GM12878 (cell line): Measurements from ENCODE around the gene SGTA. TPM values are rescaled to one million over a fixed set of nuclear protein-coding genes. Genes with fewer than 3 reads are reported as not detected.

Experiments used
- BACH1 ChIP-seq: fragments of 450-650 bp; IDR thresholded peaks from 2 replicates; pipeline ENCODE4 v1.6.1; 2017; ENCODE audit warnings: mild to moderate bottlenecking, borderline replicate concordance
- CHD2 ChIP-seq: IDR thresholded peaks from 2 replicates; pipeline ENCODE4 v1.6.1; 2011; ENCODE audit warnings: low read depth, low read length, improper control_type of control experiment, borderline replicate concordance
- CREM ChIP-seq: IDR thresholded peaks from 2 replicates; pipeline ENCODE4 v1.6.1; 2014; ENCODE audit warnings: antibody characterized with exemption, low read depth
- IKZF2 ChIP-seq, 2 experiments: fragments of 450-650 bp; IDR thresholded peaks; 2 replicates each; pipeline ENCODE4 v1.6.1; 2017; ENCODE audit warnings: mild to moderate bottlenecking in 2 of 2, moderate library complexity in 2 of 2
- JUNB ChIP-seq: IDR thresholded peaks from 2 replicates; pipeline ENCODE4 v1.6.1; 2016; ENCODE audit warnings: antibody characterized with exemption, mild to moderate bottlenecking
- LARP7 ChIP-seq: fragments of 450-650 bp; IDR thresholded peaks from 2 replicates; pipeline ENCODE4 v1.6.1; 2017; ENCODE audit warnings: mild to moderate bottlenecking
- MTA2 ChIP-seq: fragments of 450-650 bp; IDR thresholded peaks from 2 replicates; pipeline ENCODE4 v1.6.1; 2016; ENCODE audit warnings: low read depth, mild to moderate bottlenecking, moderate library complexity
- NBN ChIP-seq: fragments of 450-650 bp; IDR thresholded peaks from 2 replicates; pipeline ENCODE4 v1.6.1; 2016
- NRF1 ChIP-seq: conservative IDR thresholded peaks from 2 replicates; pipeline ENCODE4 v1.6.1; 2011; ENCODE audit warnings: mild to moderate bottlenecking, low read depth, low read length, improper control_type of control experiment
- POLR2AphosphoS5 ChIP-seq: IDR thresholded peaks from 2 replicates; pipeline ENCODE4 v1.6.1; 2011; ENCODE audit warnings: mild to moderate bottlenecking, low read length, inconsistent platforms
- RAD51 ChIP-seq: fragments of 450-650 bp; IDR thresholded peaks from 2 replicates; pipeline ENCODE4 v1.6.1; 2016; ENCODE audit warnings: moderate library complexity, mild to moderate bottlenecking, inconsistent platforms
- RCOR1 ChIP-seq: conservative IDR thresholded peaks from 2 replicates; pipeline ENCODE4 v1.6.1; 2012; ENCODE audit warnings: low read depth, low read length, improper control_type of control experiment
- SMAD5 ChIP-seq: IDR thresholded peaks from 2 replicates; pipeline ENCODE4 v1.6.1; 2016; ENCODE audit warnings: antibody characterized with exemption, low read depth
- SPI1 ChIP-seq: IDR thresholded peaks from 2 replicates; pipeline ENCODE4 v1.6.1; 2011; ENCODE audit warnings: low read depth, mild to moderate bottlenecking, low read length, moderate library complexity, borderline replicate concordance; ENCODE audit not compliant: insufficient read depth
- SREBF1 ChIP-seq: IDR thresholded peaks from 2 replicates; pipeline ENCODE4 v1.6.1; 2012; ENCODE audit warnings: mild to moderate bottlenecking, low read length
- SUZ12 ChIP-seq: fragments of 200-600 bp; sonication (generic); IDR thresholded peaks from one replicate; pipeline ENCODE4 v1.6.1; 2018; ENCODE audit warnings: antibody characterized with exemption, mild to moderate bottlenecking; ENCODE audit not compliant: unreplicated experiment
- WRNIP1 ChIP-seq: IDR thresholded peaks from 2 replicates; pipeline ENCODE4 v1.6.1; 2011; ENCODE audit warnings: low read depth, low read length, improper control_type of control experiment, borderline replicate concordance
- YY1 ChIP-seq: IDR thresholded peaks from 2 replicates; pipeline ENCODE4 v1.6.1; 2011; ENCODE audit warnings: low read depth, mild to moderate bottlenecking, low read length
- polyA plus RNA-seq, 11 experiments: library from polyadenylated mRNA; depleted of rRNA in 4 of 11; unstranded in 6 of 11; stranded (reverse) in 5 of 11; fragments of >200 nt; fragmentation: Nextera tagmentation in 4 of 11; fragmentation: Illumina TruSeq in 1 of 11; extraction: Ambion mirVana in 4 of 11; extraction: Trizol in 1 of 11; gene quantifications; 1 replicate in 1 of 11; 2 replicates in 10 of 11; pipeline versions ENCODE4 v1.2.1 to v1.2.3, GENCODE V29; 2011 to 2016; ENCODE audit warnings: inconsistent platforms in 2 of 11, missing spikeins in 2 of 11, low read depth in 1 of 11
- total RNA-seq, 4 experiments: library from RNA; depleted of rRNA in 3 of 4; stranded (reverse); fragments of >200 nt in 3 of 4; fragmentation: Illumina TruSeq in 1 of 4; extraction: Trizol in 1 of 4; gene quantifications; 2 replicates each; pipeline versions ENCODE4 v1.2.1 to v1.2.3, GENCODE V29; 2013 to 2021
- TF ChIP-seq, protein P1 (sequence below): fragments of 450-650 bp; IDR thresholded peaks from 2 replicates; pipeline ENCODE4 v1.6.1; 2016; ENCODE audit warnings: mild to moderate bottlenecking
- TF ChIP-seq, protein P2 (sequence below): fragments of 150-350 bp; IDR thresholded peaks from 2 replicates; pipeline ENCODE4 v1.6.1; 2014; ENCODE audit warnings: mild to moderate bottlenecking, low read depth, low read length
- TF ChIP-seq, protein P3 (sequence below): IDR thresholded peaks from 2 replicates; pipeline ENCODE4 v1.6.1; 2011; ENCODE audit warnings: low read depth, mild to moderate bottlenecking, low read length, moderate library complexity, borderline replicate concordance; ENCODE audit errors: extremely low read depth
- TF ChIP-seq, protein P4 (sequence below): fragments of 450-650 bp; IDR thresholded peaks from 2 replicates; pipeline ENCODE4 v1.6.1; 2017; ENCODE audit warnings: mild to moderate bottlenecking, low read depth, inconsistent platforms; ENCODE audit not compliant: poor library complexity, severe bottlenecking
- TF ChIP-seq, protein P5 (sequence below): IDR thresholded peaks from 2 replicates; pipeline ENCODE4 v1.6.1; 2012; ENCODE audit warnings: mild to moderate bottlenecking, low read depth, low read length

SGTA gene
- total and polyA plus RNA-seq, 10 of the 15 experiments (the other 5 are each of a cell fraction or from before 2014, with no cell fraction given), result 2.0 to 102 (median 48.2) TPM

DNA sequence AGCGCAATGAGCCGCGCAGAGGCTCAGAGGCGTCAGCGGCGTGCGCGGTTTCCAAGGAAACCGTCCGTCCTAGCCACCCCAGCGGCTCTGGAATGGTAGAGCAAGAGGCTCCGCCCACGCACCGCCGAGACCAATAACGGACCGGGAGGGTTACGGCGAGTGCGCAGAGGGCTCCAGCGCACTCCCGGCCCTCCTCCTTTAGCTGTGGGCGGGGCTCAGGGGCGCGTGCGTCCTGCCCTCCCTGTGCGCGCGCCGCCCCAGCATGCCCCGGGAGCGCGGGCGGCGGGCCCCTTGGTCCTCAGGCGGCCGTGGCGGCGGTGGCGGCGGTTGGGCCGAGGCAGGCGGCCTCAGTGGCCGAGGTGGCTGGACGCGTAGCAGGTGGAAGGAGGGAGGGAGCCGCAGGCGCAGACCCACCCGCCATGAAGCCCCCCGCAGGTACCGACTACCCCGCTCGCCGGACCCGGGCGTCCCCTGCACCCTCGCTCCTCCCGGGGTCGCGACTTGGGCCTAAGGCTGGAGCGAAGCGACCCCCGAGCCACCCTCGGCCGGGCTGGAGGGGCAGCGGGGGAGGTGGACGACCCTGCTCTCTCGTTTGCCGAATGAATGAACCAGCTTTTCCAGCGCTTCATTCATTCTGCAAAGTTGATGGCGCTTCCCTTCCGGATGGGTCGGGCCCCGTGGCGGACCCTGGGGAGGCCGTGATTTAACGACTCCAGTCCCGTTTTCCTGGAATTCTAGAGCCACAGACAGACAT is 2.3 kb upstream of the SGTA start, which contains the start of gene THOP1 (continued):
- no peak for TF ChIP-seq RAD51
- TF ChIP-seq LARP7, result peak; percentile 81
- peak; percentile 71; the same call in 1 of the 2 replicates for TF ChIP-seq YY1
- no peak for TF ChIP-seq CREM
- TF ChIP-seq IKZF2 (IDR thresholded peaks at IDR 0.05), result no peak
- no peak for TF ChIP-seq SUZ12
- TF ChIP-seq, protein P1, sequence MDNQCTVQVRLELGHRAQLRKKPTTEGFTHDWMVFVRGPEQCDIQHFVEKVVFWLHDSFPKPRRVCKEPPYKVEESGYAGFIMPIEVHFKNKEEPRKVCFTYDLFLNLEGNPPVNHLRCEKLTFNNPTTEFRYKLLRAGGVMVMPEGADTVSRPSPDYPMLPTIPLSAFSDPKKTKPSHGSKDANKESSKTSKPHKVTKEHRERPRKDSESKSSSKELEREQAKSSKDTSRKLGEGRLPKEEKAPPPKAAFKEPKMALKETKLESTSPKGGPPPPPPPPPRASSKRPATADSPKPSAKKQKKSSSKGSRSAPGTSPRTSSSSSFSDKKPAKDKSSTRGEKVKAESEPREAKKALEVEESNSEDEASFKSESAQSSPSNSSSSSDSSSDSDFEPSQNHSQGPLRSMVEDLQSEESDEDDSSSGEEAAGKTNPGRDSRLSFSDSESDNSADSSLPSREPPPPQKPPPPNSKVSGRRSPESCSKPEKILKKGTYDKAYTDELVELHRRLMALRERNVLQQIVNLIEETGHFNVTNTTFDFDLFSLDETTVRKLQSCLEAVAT, result no peak
- no peak for TF ChIP-seq RCOR1
- TF ChIP-seq, protein P2, sequence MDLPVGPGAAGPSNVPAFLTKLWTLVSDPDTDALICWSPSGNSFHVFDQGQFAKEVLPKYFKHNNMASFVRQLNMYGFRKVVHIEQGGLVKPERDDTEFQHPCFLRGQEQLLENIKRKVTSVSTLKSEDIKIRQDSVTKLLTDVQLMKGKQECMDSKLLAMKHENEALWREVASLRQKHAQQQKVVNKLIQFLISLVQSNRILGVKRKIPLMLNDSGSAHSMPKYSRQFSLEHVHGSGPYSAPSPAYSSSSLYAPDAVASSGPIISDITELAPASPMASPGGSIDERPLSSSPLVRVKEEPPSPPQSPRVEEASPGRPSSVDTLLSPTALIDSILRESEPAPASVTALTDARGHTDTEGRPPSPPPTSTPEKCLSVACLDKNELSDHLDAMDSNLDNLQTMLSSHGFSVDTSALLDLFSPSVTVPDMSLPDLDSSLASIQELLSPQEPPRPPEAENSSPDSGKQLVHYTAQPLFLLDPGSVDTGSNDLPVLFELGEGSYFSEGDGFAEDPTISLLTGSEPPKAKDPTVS, result no peak
- TF ChIP-seq, protein P3, sequence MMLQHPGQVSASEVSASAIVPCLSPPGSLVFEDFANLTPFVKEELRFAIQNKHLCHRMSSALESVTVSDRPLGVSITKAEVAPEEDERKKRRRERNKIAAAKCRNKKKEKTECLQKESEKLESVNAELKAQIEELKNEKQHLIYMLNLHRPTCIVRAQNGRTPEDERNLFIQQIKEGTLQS, result no peak
- TF ChIP-seq POLR2AphosphoS5, result peak; percentile 64
- TF ChIP-seq WRNIP1, result no peak
- TF ChIP-seq CHD2, result no peak
- no peak for TF ChIP-seq MTA2
- TF ChIP-seq, protein P4, sequence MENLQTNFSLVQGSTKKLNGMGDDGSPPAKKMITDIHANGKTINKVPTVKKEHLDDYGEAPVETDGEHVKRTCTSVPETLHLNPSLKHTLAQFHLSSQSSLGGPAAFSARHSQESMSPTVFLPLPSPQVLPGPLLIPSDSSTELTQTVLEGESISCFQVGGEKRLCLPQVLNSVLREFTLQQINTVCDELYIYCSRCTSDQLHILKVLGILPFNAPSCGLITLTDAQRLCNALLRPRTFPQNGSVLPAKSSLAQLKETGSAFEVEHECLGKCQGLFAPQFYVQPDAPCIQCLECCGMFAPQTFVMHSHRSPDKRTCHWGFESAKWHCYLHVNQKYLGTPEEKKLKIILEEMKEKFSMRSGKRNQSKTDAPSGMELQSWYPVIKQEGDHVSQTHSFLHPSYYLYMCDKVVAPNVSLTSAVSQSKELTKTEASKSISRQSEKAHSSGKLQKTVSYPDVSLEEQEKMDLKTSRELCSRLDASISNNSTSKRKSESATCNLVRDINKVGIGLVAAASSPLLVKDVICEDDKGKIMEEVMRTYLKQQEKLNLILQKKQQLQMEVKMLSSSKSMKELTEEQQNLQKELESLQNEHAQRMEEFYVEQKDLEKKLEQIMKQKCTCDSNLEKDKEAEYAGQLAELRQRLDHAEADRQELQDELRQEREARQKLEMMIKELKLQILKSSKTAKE, result no peak
- no peak for TF ChIP-seq SPI1
- no peak for TF ChIP-seq NBN
- no peak for TF ChIP-seq JUNB
- no peak; the same call in 1 of the 2 replicates for TF ChIP-seq SMAD5
- TF ChIP-seq, protein P5, sequence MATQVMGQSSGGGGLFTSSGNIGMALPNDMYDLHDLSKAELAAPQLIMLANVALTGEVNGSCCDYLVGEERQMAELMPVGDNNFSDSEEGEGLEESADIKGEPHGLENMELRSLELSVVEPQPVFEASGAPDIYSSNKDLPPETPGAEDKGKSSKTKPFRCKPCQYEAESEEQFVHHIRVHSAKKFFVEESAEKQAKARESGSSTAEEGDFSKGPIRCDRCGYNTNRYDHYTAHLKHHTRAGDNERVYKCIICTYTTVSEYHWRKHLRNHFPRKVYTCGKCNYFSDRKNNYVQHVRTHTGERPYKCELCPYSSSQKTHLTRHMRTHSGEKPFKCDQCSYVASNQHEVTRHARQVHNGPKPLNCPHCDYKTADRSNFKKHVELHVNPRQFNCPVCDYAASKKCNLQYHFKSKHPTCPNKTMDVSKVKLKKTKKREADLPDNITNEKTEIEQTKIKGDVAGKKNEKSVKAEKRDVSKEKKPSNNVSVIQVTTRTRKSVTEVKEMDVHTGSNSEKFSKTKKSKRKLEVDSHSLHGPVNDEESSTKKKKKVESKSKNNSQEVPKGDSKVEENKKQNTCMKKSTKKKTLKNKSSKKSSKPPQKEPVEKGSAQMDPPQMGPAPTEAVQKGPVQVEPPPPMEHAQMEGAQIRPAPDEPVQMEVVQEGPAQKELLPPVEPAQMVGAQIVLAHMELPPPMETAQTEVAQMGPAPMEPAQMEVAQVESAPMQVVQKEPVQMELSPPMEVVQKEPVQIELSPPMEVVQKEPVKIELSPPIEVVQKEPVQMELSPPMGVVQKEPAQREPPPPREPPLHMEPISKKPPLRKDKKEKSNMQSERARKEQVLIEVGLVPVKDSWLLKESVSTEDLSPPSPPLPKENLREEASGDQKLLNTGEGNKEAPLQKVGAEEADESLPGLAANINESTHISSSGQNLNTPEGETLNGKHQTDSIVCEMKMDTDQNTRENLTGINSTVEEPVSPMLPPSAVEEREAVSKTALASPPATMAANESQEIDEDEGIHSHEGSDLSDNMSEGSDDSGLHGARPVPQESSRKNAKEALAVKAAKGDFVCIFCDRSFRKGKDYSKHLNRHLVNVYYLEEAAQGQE, result no peak
- TF ChIP-seq SREBF1, result no peak
- peak; percentile 80 for TF ChIP-seq BACH1
- peak; percentile 96 for TF ChIP-seq NRF1
